Activated naive CD8-positive, alpha-beta T cell treated with anti-CD3 and anti-CD28 coated beads, Interleukin-2, amount 50 U/mL, for 16 hours (primary cell): ENCODE measurements around the gene MEF2B.

Source experiments
- DNase-seq: peaks from one replicate; pipeline ENCODE4 v3.0.0-alpha.2; 2020; ENCODE audit warnings: low read depth, low spot score

The MEF2B gene

GRCh38 chr19:19170053-19170872 is at the start of gene MEF2B:
Gene MEF2B, minus strand, starts transcription at chr19:19170263. Its CDS starts 19,528 bp downstream, at chr19:19150735.
- DNase-seq, result peak; percentile 57

DNA sequence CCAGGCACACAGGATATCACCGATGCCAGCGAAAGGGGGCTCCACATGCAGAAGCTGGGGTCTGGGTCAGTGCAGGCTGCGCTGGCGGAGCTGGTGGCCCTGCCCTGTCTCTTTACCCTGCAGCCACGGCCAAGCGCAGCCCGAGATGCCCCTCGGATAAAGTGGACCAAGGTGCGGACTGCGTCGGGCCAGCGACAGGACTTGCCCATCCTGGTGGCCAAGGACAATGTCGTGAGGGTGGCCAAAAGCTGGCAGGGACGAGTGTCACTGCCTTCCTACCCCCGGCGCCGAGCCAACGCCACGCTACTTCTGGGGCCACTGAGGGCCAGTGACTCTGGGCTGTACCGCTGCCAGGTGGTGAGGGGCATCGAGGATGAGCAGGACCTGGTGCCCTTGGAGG is 48.8 kb upstream of the MEF2B start:
- DNase-seq, result no peak

DNA sequence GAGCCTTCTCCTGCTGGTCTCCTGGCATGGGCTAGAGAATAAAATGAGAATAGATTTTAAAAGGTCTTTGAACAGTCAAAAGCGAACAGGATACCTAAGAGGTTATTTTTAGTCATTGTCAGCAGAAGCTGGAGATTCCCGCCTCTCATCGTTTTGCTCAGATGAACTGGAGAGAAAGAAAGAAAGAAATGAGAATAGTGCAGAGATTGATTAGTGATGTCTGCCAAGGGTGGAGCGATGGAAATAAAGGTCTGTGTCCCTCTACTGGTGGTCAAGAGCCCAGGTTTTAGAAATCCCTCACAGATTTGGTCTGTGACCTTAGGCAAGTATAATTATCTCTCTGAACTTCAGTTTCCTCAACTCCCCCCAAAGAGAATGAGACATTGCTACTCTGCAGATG is 47.0 kb upstream of the MEF2B start:
- no peak for DNase-seq

- DNase-seq, result no peak
These were observed 45.7 kb upstream of the MEF2B start for GRCh38 chr19:19215792-19216191.

DNA sequence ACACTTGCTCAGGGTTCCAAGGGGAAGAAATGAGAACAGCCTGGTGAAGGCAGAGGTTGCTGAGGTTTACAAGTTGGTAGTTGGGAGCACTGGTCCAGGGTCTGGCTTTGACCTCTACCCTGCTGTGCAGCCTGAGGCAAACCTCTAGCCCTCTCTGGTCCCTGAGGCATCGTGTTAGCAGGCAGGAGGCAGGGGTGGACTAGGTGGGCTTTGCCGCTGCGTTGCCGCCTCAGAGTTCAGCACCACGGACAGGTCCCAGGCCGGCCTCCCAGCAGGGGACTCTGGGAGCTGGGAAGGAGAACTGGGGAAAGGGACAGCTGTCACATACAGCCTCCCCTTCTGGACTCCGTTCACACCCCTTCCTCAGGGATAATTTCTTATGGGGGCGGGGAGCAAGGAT is 44.8 kb upstream of the MEF2B start:
- no peak for DNase-seq

GRCh38 chr19:19214159-19214490 is 44.1 kb upstream of the MEF2B start:
- DNase-seq, result no peak

GRCh38 chr19:19213426-19214158 is 43.5 kb upstream of the MEF2B start:
- DNase-seq, result no peak

- DNase-seq, result no peak
These were observed 42.9 kb upstream of the MEF2B start for GRCh38 chr19:19212916-19213315.

- no peak for DNase-seq
These were observed 41.7 kb upstream of the MEF2B start, which contains the start of gene NCAN for GRCh38 chr19:19211499-19212420. Gene NCAN, plus strand, starts transcription at chr19:19211958. Its CDS starts 4,996 bp downstream, at chr19:19216954.

- DNase-seq, result no peak
These were observed 39.3 kb upstream of the MEF2B start for GRCh38 chr19:19209372-19209771.

DNA sequence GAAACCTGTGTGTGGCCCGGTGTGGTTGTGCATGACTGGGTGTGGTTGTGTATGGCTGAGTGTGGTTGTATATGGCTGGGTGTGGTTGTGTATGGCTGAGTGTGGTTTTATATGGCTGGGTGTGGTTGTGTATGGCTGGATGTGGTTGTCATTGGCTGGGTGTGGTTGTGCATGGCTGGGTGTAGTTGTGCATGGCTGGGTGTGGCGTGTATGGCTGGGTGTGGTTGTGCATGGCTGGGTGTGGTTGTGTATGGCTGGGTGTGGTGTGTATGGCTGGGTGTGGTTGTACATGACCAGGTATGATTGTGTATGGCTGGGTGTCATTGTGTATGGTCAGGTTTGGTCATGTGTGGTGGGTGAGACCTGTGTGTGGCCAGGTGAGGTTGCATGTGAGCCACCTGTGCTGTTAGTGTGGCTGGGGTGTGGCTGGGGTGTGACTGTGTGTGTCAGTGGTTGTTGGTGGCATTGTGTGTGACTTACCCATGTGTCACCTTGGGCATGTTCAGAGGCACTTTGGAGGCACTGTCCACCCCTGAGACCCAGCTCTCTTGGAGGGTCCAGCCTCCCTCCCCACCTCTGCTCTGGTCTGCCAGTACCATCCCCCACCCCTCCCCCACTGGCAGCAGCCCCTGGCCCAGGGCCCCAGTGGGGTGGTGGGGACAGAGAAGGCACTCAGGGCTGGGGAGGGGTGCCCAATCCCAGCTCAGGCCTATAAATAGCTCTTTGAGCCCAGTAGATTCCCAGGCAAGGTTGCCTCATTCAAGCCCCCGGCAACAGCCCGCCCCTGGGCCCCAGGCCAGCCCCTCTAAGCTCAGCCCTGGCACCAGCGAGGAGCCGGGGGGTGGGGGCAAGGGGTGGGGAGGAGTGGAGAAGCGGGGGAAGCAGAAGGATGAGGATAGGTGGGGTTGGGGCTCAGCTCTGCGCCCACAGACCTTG is 37.8 kb upstream of the MEF2B start:
- no peak for DNase-seq

DNA sequence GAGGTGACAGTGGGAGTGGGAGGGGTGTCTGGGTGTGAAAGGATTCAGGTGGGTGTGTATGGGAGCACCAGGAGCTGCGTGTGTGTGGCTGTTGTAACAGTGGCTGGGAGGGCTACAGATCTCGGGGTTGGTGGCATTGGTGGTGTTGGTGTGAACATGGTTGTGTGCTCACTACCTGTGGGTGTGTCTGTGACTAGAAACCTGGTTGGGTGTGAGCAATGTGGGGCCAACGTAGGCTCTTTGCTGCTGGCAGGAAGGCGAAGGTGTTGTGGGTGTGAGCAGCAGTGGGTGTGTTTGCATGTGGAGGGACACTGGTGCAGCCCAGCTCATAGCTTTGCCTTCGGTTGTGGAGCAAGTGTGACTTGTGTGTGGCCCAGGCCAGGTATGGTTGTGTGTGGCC is 36.9 kb upstream of the MEF2B start:
- no peak for DNase-seq

- DNase-seq, result no peak
These were observed 35.6 kb upstream of the MEF2B start for GRCh38 chr19:19205416-19206410.

GRCh38 chr19:19204181-19204580 is 34.1 kb upstream of the MEF2B start:
- DNase-seq, result no peak

DNA sequence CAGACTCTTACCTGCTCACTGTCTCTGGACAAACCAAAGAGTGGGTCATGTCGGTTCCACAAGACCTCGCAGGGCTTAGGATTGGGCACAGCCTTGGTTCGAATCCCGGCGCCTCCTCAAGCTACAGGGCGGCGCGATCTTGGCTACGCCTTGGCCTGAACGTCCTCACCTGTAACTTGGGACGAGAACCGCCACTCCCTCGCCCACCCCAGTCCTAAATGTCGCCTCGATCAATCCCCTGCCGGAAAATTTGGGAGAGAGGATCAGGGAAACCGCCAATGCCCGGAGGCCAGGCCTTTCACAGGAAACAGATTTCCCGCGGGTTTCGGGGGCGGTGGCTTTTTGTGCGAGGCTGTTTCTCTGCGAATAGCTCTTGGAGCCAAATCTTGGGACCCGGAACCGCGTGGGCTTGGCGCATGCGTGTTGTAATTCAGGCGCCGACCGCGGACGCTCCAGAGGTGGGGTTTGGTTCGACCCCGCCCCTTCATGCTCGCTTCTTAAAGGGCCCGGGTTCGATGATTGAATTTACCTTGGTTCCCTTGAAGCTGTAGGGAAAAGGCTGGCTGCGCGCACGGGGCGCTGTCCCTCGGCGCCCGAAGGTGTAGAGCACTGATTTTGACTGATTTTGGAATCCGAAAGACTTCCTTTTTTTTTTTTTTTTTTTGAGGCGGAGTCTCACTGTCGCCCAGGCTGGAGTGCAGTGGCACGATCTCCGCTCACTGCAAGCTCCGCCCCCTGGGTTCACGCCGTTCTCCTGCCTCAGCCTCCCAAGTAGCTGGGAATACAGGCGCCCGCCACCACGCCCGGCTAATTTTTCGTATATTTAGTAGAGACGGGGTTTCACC is 33.2 kb upstream of the MEF2B start, which contains the start of gene NR2C2AP:
Gene NR2C2AP, minus strand, starts transcription at position 403 of the 845 bp plus-strand sequence. Its CDS starts 354 bp downstream, at position 49.
- peak; percentile 87 for DNase-seq

- no peak for DNase-seq
These were observed 32.6 kb upstream of the MEF2B start for GRCh38 chr19:19202707-19203011.

DNA sequence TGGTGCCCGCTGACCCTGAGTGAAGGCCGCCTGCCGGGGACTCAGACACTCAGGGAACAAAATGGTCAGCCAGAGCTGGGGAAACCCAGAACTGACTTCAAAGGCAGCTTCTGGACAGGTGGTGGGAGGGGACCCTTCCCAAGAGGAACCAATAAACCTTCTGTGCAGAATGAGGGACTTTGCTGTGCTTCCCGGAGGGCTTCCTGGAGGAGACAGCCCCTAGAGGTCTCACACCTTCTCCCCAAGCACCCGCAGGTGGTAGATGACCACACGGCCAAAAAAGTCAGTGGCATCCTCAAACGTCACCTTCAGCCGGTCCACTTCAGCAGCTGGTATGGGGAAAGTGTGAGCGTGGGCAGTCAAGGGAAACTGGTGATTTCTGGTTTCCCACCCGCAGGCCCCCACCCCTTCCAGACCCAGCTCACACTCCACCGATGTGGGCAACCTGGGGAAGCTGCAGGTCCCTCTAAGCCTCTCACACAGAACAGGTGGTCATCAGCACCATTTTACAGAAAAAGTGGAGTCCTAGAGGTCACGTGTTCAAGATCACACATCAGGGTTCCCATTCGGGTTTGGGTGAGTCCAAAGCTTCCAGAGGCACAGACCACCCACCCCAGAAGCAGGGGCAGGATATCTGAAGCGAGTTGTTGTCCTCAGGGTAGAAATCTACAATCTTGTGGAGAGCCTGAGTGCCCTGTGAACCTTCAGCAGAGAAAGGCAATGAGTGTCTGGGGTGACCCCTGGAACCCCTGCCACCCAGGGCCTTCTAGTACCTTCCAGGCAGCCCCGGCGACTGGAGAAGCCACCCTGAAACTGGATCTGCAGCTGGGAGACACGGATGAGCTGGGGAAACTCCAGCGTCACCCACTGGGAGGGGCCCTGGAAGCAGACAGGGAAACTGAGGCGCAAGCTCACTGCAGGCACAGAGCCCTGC is 31.9 kb upstream of the MEF2B start:
- no peak for DNase-seq

- DNase-seq, result no peak
These were observed 23.9 kb upstream of the MEF2B start for GRCh38 chr19:19193926-19194325.
